AG09309 (cell line): ENCODE data around the gene CCNQ.

Experiments
- DNase-seq: peaks from one replicate; pipeline ENCODE4 v3.0.0-alpha.2; 2010; ENCODE audit warnings: low read depth
- H3K4me3 ChIP-seq: 2 replicates; pipeline ENCODE4 v1.5.1; 2011; ENCODE audit warnings: mild to moderate bottlenecking, low read depth, low read length, moderate library complexity; ENCODE audit not compliant: control insufficient read depth
- TF ChIP-seq, protein P1 (sequence below): IDR thresholded peaks from 2 replicates; pipeline ENCODE4 v1.5.1; 2011; ENCODE audit warnings: mild to moderate bottlenecking, low read depth, low read length, inconsistent platforms; ENCODE audit not compliant: insufficient read depth, control insufficient read depth; ENCODE audit errors: missing control alignments

The CCNQ gene

DNA sequence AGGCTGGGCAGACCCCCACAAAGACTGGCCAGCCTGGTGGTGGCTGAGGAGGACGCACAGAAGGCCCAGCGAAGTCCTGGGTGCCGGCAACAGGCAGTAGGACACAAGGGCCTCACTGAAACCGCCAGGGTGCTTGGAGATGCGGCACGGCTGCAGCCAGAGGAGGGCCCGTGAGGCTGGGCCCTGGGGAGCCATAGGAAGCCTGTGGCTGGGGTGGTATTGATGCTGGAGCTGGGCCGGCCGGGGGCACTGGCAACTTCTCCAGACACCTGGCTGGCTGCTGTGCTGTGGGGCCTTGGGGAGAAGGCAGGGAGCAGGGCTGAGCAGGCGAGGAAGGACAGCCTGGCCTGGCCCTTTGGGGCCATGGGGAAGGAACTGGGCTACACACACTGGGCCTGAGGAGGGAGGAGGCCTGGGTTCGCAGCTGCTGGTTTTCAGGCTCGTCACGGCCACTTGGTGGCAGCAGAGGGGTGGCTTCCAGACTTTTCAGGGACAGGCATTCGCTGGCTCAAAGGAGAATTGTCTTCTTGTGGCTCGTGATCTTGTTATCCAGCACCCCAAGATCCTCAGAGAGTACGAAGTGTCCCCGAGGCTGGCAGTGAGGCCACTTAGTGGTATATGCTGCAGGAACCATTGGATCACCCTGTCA, 44.3 kb downstream of the CCNQ start:
- DNase-seq: no peak
- TF ChIP-seq, protein P1, sequence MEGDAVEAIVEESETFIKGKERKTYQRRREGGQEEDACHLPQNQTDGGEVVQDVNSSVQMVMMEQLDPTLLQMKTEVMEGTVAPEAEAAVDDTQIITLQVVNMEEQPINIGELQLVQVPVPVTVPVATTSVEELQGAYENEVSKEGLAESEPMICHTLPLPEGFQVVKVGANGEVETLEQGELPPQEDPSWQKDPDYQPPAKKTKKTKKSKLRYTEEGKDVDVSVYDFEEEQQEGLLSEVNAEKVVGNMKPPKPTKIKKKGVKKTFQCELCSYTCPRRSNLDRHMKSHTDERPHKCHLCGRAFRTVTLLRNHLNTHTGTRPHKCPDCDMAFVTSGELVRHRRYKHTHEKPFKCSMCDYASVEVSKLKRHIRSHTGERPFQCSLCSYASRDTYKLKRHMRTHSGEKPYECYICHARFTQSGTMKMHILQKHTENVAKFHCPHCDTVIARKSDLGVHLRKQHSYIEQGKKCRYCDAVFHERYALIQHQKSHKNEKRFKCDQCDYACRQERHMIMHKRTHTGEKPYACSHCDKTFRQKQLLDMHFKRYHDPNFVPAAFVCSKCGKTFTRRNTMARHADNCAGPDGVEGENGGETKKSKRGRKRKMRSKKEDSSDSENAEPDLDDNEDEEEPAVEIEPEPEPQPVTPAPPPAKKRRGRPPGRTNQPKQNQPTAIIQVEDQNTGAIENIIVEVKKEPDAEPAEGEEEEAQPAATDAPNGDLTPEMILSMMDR: peak; percentile 81
- no peak overlapping the region for H3K4me3 ChIP-seq

DNA sequence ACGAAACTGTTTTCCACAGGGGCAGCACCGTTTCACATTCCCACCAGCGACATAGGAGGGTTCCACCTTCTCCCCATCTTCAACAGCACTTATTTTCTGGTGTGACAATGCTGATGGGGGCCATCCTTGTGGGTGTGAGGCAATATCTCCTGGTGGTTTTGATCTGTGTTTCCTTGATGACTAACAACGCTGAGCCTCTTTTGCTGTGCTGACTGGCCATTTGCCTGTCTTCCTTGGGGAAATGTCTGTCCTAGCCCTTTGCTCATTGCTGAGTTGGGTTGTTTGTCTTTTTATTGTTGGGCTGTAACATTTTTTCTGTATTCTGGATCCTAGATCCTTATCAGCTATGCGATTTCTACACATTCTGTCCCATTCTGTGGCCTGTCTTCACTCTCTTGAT, 47.8 kb downstream of the CCNQ start:
- peak; percentile 27 for DNase-seq
- H3K4me3 ChIP-seq: no peak overlapping the region
- TF ChIP-seq, protein P1: no peak

- DNase-seq: no peak
- no peak overlapping the region for H3K4me3 ChIP-seq
- TF ChIP-seq, protein P1: no peak
Measured at GRCh38 chrX:153549807-153550206, 49.1 kb downstream of the CCNQ start.

DNA sequence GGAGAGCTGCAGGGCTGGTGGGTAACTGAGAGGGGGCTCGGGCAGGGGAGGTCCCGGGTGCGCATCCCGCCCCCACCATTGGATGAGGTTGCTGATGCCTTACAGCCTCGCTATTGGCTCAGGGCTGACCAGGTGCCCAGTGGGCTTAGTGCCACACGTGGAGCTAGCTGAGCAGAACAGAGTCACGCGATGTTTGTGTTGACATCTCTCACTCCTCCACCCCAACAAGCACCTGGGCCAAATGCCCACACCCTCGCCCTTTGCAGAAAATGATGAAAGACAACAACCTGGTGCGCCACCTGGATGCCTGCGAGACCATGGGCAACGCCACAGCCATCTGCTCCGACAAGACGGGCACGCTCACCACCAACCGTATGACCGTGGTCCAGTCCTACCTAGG, 49.7 kb downstream of the CCNQ start:
- no peak overlapping the region for H3K4me3 ChIP-seq
- no peak for DNase-seq
- TF ChIP-seq, protein P1: no peak

GRCh38 chrX:153547195-153547594, 51.7 kb downstream of the CCNQ start:
- TF ChIP-seq, protein P1: no peak
- no peak for DNase-seq
- no peak overlapping the region for H3K4me3 ChIP-seq

- DNase-seq: no peak
- TF ChIP-seq, protein P1: no peak
- no peak overlapping the region for H3K4me3 ChIP-seq
Measured at GRCh38 chrX:153546386-153546785, 52.6 kb downstream of the CCNQ start.
